Testis (tissue), 3 donors: Measurements from ENCODE around the gene NOL12. TPM values are rescaled to one million over a fixed set of nuclear protein-coding genes. Genes with fewer than 3 reads are reported as not detected.

Source experiments
- DNase-seq: peaks from one replicate; pipeline ENCODE4 v3.0.0-alpha.2; 2019
- H3K27ac ChIP-seq, 2 donors: fragments of 200-600 bp; sonication (generic); one replicate each; pipeline ENCODE4 v1.5.1; 2019
- H3K27me3 ChIP-seq: fragments of 200-600 bp; sonication (generic); one replicate; pipeline ENCODE4 v1.5.1; 2019
- H3K36me3 ChIP-seq: fragments of 200-600 bp; sonication (generic); one replicate; pipeline ENCODE4 v1.5.1; 2017; ENCODE audit warnings: low read depth; ENCODE audit errors: missing control alignments
- H3K4me1 ChIP-seq: fragments of 200-600 bp; sonication (generic); one replicate; pipeline ENCODE4 v1.5.1; 2019
- H3K4me3 ChIP-seq, 2 donors: fragments of 200-600 bp; sonication (generic); one replicate each; pipeline ENCODE4 v1.5.1; 2017 to 2019
- H3K9me3 ChIP-seq: fragments of 200-600 bp; sonication (generic); one replicate; pipeline ENCODE4 v1.5.1; 2017
- CTCF ChIP-seq, 3 experiments: fragments of 450-650 bp in 2 of 3; fragments of 200-600 bp in 1 of 3; sonication (generic) in 1 of 3; IDR thresholded peaks; one replicate each; pipeline ENCODE4 v1.5.1; 2016 to 2019; ENCODE audit warnings: antibody characterized with exemption in 3 of 3, mild to moderate bottlenecking in 2 of 3, moderate library complexity in 1 of 3
- POLR2A ChIP-seq: fragments of 450-650 bp; IDR thresholded peaks from one replicate; pipeline ENCODE4 v1.6.1; 2017; ENCODE audit warnings: antibody characterized with exemption, mild to moderate bottlenecking, moderate library complexity
- WGBS, 2 donors: methylation state at CpG; one replicate each; pipeline ENCODE4 v1.1.5; 2018; 5-methylcytosine and 5-hydroxymethylcytosine counted together
- intact Hi-C: fragments of 100-400 bp; cut with DNase I; formaldehyde crosslinking; loops from one replicate; pipeline ENCODE4 v1.15.1; 2023; ENCODE audit warnings: low total_unique reads
- polyA plus RNA-seq: library from polyadenylated mRNA; stranded (reverse); fragments of 350-450 nt; fragmentation: Illumina TruSeq; extraction: RNeasy Lipid Tissue Mini Kit (QIAGEN cat#74804); gene quantifications from one replicate; pipeline ENCODE4 v1.2.3, GENCODE V29; 2014; ENCODE audit warnings: low read depth, low replicate concordance; ENCODE audit not compliant: insufficient read depth
- total RNA-seq, 2 donors: library from RNA; depleted of rRNA; stranded (reverse); fragments of >200 nt; gene quantifications; one replicate each; pipeline ENCODE4 v1.2.3, GENCODE V29; 2016

The NOL12 gene
- total and polyA plus RNA-seq, 3 donors from 2014 or later = 46.6 to 76.2 (median 51.2) TPM

GRCh38 chr22:37704645-37705044 lies 18.5 kb downstream of the NOL12 start:
- intact Hi-C loops = no loop called here
- WGBS, 2 donors = 80 to 88% methylated on average over 3 of the region's 3 CpGs
- H3K27ac ChIP-seq = no peak overlapping the region
- no peak for TF ChIP-seq POLR2A
- TF ChIP-seq CTCF (IDR thresholded peaks at IDR 0.05) = no peak
- H3K4me3 ChIP-seq = no peak overlapping the region
- no peak for DNase-seq
- H3K27me3 ChIP-seq = no peaks in the 10 kb centered on the region
- no peaks in the 10 kb centered on the region for H3K9me3 ChIP-seq
- no peaks in the 10 kb centered on the region for H3K4me1 ChIP-seq
- H3K36me3 ChIP-seq = no peaks in the 10 kb centered on the region

GRCh38 chr22:37705205-37705604 lies 19.1 kb downstream of the NOL12 start:
- Histone ChIP-seq H3K27me3 (no peaks in the 10 kb centered on the region), H3K4me1 (no peaks in the 10 kb centered on the region), H3K27ac (no peak overlapping the region), H3K36me3 (no peaks in the 10 kb centered on the region), H3K4me3 (no peak overlapping the region), H3K9me3 (no peaks in the 10 kb centered on the region)
- no peak for DNase-seq
- TF ChIP-seq POLR2A (no peak), CTCF (IDR thresholded peaks at IDR 0.05) (no peak)
- intact Hi-C loops = no loop called here
- WGBS, 2 donors = 96 to 98% methylated on average over 3 of the region's 3 CpGs

- H3K36me3 ChIP-seq = no peaks in the 10 kb centered on the region
These were observed 22.7 kb downstream of the NOL12 start for GRCh38 chr22:37708580-37709444.

GRCh38 chr22:37709445-37709765 lies 23.3 kb downstream of the NOL12 start:
- no peaks in the 10 kb centered on the region for H3K36me3 ChIP-seq
- DNase-seq = no peak
- WGBS, 2 donors = 91 to 94% methylated on average over 8 to 11 of the region's 15 CpGs
- no peaks in the 10 kb centered on the region for H3K27me3 ChIP-seq
- no peaks in the 10 kb centered on the region for H3K9me3 ChIP-seq
- intact Hi-C loops = no loop called here
- H3K27ac ChIP-seq = no peak overlapping the region
- H3K4me1 ChIP-seq = no peaks in the 10 kb centered on the region
- H3K4me3 ChIP-seq = no peak overlapping the region
- TF ChIP-seq POLR2A (no peak), CTCF (IDR thresholded peaks at IDR 0.05) (no peak)

More at GRCh38 chr22:37708580-37709444, 22.7 kb downstream of the NOL12 start:
- H3K4me3 ChIP-seq = no peak overlapping the region
- no peak overlapping the region for H3K27ac ChIP-seq
- H3K27me3 ChIP-seq = no peaks in the 10 kb centered on the region
- intact Hi-C loops = no loop called here
- H3K9me3 ChIP-seq = no peaks in the 10 kb centered on the region
- H3K4me1 ChIP-seq = no peaks in the 10 kb centered on the region
- no peak for DNase-seq
- TF ChIP-seq CTCF (IDR thresholded peaks at IDR 0.05) (no peak), POLR2A (no peak)
- WGBS, 2 donors = 91 to 94% methylated on average over 19 to 25 of the region's 25 CpGs

GRCh38 chr22:37710675-37711074 lies 24.5 kb downstream of the NOL12 start:
- intact Hi-C loops = no loop called here
- no peak overlapping the region for H3K27ac ChIP-seq
- no peak for TF ChIP-seq POLR2A
- no peak for TF ChIP-seq CTCF (IDR thresholded peaks at IDR 0.05)
- DNase-seq = no peak
- no peaks in the 10 kb centered on the region for H3K36me3 ChIP-seq
- H3K27me3 ChIP-seq = no peaks in the 10 kb centered on the region
- H3K9me3 ChIP-seq = no peaks in the 10 kb centered on the region
- no peaks in the 10 kb centered on the region for H3K4me1 ChIP-seq
- WGBS, 2 donors = 90 to 100% methylated on average over 3 of the region's 3 CpGs
- no peak overlapping the region for H3K4me3 ChIP-seq
